Spinal cord (tissue), 10 donors: ENCODE measurements around the gene SERTAD4. TPM values are rescaled to one million over a fixed set of nuclear protein-coding genes. Genes with fewer than 3 reads are reported as not detected.
"Not testable (repeated sequence)": the region's sequence is repeated elsewhere in the genome, so short reads cannot be mapped to it uniquely, and the experiment has no call there.

ENCODE experiments used
- DNase-seq, 6 donors: peaks; one replicate each; pipeline versions ENCODE4 v3.0.0 to v3.0.0-alpha.2; 2013 to 2015; ENCODE audit warnings: low spot score in 6 of 6, low read depth in 4 of 6
- H3K27ac ChIP-seq: one replicate; pipeline ENCODE4 v1.5.1; 2013; ENCODE audit warnings: low read depth, low read length, control low read depth
- H3K27me3 ChIP-seq: one replicate; pipeline ENCODE4 v1.6.1; 2013; ENCODE audit warnings: low read length; ENCODE audit not compliant: control insufficient read depth, insufficient read depth
- H3K36me3 ChIP-seq: one replicate; pipeline ENCODE4 v1.6.1; 2013; ENCODE audit warnings: low read length; ENCODE audit not compliant: control insufficient read depth, insufficient read depth
- H3K4me1 ChIP-seq: one replicate; pipeline ENCODE4 v1.6.1; 2013; ENCODE audit warnings: low read length; ENCODE audit not compliant: control insufficient read depth, insufficient read depth
- H3K4me3 ChIP-seq: one replicate; pipeline ENCODE4 v1.5.1; 2013; ENCODE audit warnings: low read depth, low read length, control low read depth
- H3K9me3 ChIP-seq: one replicate; pipeline ENCODE4 v1.6.1; 2013; ENCODE audit warnings: low read length; ENCODE audit not compliant: control insufficient read depth, insufficient read depth
- WGBS: methylation state at CpG from one replicate; pipeline ENCODE4 v1.1.5; 2013; ENCODE audit warnings: missing lambda C conversion rate; ENCODE audit not compliant: insufficient coverage; 5-methylcytosine and 5-hydroxymethylcytosine counted together
- polyA plus RNA-seq, 2 donors: library from polyadenylated mRNA; unstranded; fragments of 120-200 nt; gene quantifications; one replicate each; pipeline ENCODE4 v1.2.1, GENCODE V29; 2013; ENCODE audit not compliant: insufficient read length in 2 of 2
- total RNA-seq, 2 donors: library from RNA; depleted of rRNA in 1 of 2; stranded (reverse); fragments of 120-200 nt in 1 of 2; fragments of >200 nt in 1 of 2; gene quantifications; one replicate each; pipeline versions ENCODE4 v1.2.3 to v1.2.4, GENCODE V29; 2013 to 2014
- donor health status: healthy.

Gene SERTAD4
- total and polyA plus RNA-seq, 4 donors = 5.3 to 10.2 (median 8.2) TPM

- no peak for DNase-seq
- Histone ChIP-seq H3K36me3 (no peaks in the 10 kb centered on the region), H3K9me3 (no peaks in the 10 kb centered on the region), H3K4me3 (no peak overlapping the region), H3K4me1 (peaks cover 45% of the 10 kb centered on the region), H3K27ac (no peak overlapping the region), H3K27me3 (peaks cover 3% of the 10 kb centered on the region)
Observed at GRCh38 chr1:210254298-210254697, 21.7 kb downstream of the SERTAD4 start.

DNA sequence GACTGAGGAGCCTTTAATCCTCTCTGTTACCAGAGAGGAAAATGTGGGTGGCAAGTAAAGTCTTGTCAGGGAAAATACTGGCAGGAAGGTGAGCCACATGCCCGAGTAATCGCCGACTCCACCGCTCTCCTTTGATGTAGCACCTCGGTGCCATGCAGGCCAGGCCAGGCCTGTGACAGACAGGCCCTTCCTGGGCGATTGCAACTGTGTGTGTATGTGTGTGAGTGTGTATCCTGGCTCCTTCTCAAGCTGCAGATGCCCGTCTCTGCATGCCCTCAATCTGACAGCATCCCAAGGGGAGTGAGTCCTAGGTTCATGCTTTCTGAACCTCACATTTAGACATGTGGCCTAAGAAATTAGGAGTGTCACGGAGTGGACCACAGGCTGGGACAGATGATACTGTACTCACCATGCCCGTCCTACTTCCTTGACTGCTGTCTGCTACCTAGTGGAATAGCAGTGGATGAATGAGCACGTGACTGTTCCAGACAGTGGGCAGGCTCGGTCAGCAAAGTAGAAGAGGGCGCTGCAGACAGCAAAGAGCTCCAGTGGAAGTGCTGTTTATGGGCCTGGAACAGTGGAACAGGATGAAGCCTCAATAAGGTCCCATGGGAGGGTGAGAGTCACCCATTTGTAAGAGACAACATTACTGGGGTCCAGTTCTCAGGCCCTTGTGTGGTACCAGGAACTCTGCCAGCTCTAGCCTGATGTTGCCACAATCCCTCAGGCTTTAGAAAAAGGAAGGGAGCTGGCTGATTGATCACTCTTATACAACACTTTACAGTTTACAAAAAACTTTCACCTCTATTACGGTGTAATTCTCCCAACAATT is 25.3 kb downstream of the SERTAD4 start:
- no peak overlapping the region for H3K4me3 ChIP-seq
- H3K27ac ChIP-seq = peak overlapping the region; percentile 30
- peak in 2 of 6 donors; percentile 23 to 59 for DNase-seq
- WGBS = 69% methylated on average over 11 of the region's 13 CpGs
- no peaks in the 10 kb centered on the region for H3K36me3 ChIP-seq
- H3K9me3 ChIP-seq = no peaks in the 10 kb centered on the region
- H3K27me3 ChIP-seq = peaks cover 3% of the 10 kb centered on the region
- H3K4me1 ChIP-seq = peaks cover 35% of the 10 kb centered on the region

DNA sequence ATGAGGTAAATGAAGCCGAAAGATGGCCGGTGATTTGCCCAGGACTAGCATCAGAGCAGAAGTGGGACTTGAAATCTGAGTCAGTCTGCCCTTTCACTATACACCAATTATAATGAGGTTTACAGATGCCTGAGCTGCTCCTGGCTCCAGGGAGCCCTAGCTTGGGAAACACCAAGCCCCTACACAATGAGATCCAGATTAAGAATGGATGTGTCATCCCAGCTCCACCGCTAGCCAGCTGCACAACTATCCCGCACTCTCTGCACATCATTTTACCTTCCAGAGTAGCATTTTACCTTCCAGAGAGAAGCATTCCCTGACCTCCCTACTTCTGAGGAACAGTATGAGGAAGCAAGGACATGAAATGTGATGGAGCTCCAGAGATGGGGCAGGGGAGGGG is 27.0 kb downstream of the SERTAD4 start:
- no peak for DNase-seq
- H3K27me3 ChIP-seq = no peaks in the 10 kb centered on the region
- H3K27ac ChIP-seq = no peak overlapping the region
- 43% methylated on average over 2 of the region's 4 CpGs for WGBS
- no peaks in the 10 kb centered on the region for H3K36me3 ChIP-seq
- H3K4me3 ChIP-seq = no peak overlapping the region
- H3K9me3 ChIP-seq = no peaks in the 10 kb centered on the region
- H3K4me1 ChIP-seq = peaks cover 28% of the 10 kb centered on the region

DNA sequence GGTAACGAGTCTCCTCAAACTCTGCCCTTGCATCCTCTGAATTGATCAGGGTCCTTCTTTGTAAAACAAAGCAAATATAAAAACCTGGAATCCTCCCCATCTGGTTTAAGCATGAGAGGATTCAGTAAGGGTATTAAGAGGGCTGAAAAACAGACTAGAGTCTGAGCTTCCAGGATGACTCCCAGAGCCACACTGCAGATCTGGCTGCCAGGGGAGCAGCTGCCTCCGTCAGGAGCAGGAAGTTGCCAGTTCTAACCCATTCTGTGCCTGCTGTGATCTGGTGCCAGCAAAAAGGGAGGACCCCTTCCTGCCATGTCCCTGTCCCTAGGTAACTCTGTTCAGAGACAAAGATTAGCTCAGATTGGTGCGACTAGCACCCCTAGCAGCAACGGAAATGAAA is 27.5 kb downstream of the SERTAD4 start:
- H3K27ac ChIP-seq = no peak overlapping the region
- DNase-seq = peak in 2 of 6 donors; percentile 32 to 52
- WGBS = 66% methylated on average over 3 of the region's 4 CpGs
- no peaks in the 10 kb centered on the region for H3K9me3 ChIP-seq
- H3K36me3 ChIP-seq = no peaks in the 10 kb centered on the region
- H3K27me3 ChIP-seq = no peaks in the 10 kb centered on the region
- H3K4me3 ChIP-seq = no peak overlapping the region
- H3K4me1 ChIP-seq = peaks cover 28% of the 10 kb centered on the region

- Histone ChIP-seq H3K27me3 (no peaks in the 10 kb centered on the region), H3K4me1 (peaks cover 26% of the 10 kb centered on the region), H3K9me3 (no peaks in the 10 kb centered on the region), H3K27ac (peak overlapping the region; percentile 78), H3K4me3 (no peak overlapping the region), H3K36me3 (no peaks in the 10 kb centered on the region)
- WGBS = 50% methylated on average over 7 of the region's 8 CpGs
- peak in 2 of 6 donors; percentile 40 to 89 for DNase-seq
Observed at GRCh38 chr1:210262167-210262896, 29.7 kb downstream of the SERTAD4 start.

DNA sequence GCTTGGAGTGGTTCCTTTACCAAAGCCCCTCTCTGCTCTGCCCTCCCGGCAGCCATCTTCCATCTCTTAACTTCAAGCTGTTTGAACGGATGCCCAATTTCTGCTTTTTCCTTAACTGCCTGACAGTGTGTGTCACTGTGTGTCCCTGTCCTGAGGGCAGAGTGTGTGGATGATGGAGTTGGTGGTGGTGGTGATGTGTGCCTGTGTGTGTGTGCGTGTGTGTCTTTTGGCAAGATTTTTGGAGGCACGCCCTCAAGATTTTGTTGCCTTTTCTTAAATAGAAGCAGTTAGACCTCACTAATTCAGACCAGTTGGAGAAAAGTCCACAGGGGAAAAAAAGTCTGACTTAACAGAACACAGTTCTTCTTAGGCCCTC is 30.3 kb downstream of the SERTAD4 start:
- no peak overlapping the region for H3K4me3 ChIP-seq
- H3K9me3 ChIP-seq = no peaks in the 10 kb centered on the region
- peak overlapping the region; percentile 78 for H3K27ac ChIP-seq
- peak in 1 of 6 donors; percentile 59 for DNase-seq
- H3K4me1 ChIP-seq = peaks cover 21% of the 10 kb centered on the region
- 79% methylated on average over 4 of the region's 4 CpGs for WGBS
- H3K36me3 ChIP-seq = no peaks in the 10 kb centered on the region
- H3K27me3 ChIP-seq = no peaks in the 10 kb centered on the region

GRCh38 chr1:210263963-210264362 is 31.4 kb downstream of the SERTAD4 start:
- DNase-seq = no peak
- H3K27ac ChIP-seq = no peak overlapping the region
- no peaks in the 10 kb centered on the region for H3K9me3 ChIP-seq
- peaks cover 14% of the 10 kb centered on the region for H3K4me1 ChIP-seq
- no peaks in the 10 kb centered on the region for H3K27me3 ChIP-seq
- H3K36me3 ChIP-seq = no peaks in the 10 kb centered on the region
- no peak overlapping the region for H3K4me3 ChIP-seq

DNA sequence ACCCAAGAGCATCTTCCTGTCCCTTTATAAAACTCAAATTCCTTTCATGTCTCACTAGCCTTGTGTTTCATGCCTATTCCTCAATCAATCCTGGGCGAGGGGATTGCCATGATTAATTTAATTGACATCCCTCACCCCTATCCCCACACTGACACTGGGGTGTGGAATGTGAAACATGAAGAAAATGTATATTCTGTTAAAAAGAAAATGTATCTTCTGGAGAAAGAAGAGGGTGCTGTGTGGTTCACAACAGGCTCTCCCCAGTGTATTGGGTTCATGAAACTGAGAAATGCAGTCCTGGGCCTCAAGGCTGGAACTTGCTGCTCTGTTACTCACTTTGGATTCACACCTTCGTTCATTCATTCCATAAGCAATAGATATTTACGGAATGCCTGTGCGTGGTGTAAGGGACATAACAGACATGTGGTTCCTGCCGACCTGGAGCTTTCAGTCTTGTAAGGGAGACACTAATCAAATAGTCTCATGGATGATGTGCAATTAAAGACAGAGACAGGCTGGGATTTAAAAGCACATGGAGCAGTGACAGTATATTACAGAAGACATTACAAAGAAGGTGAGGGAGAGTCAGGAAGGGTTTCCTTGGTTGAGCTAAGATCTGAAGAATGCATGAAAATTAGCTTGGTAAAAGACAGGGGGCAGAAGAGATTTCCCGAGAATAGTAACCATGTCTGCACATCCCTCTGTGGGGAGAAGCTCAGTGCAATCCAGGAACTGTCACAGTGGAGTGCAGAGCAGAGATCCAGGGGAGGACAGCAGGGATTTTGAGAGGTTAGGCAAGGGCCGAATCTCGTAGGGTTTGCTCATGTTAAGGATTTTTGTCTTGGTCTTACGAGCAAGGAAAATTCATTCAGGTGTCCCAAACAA is 32.1 kb downstream of the SERTAD4 start:
- H3K27me3 ChIP-seq = no peaks in the 10 kb centered on the region
- no peak overlapping the region for H3K27ac ChIP-seq
- peaks cover 14% of the 10 kb centered on the region for H3K4me1 ChIP-seq
- no peaks in the 10 kb centered on the region for H3K9me3 ChIP-seq
- no peak for DNase-seq
- 78% methylated on average over 4 of the region's 9 CpGs for WGBS
- no peak overlapping the region for H3K4me3 ChIP-seq
- H3K36me3 ChIP-seq = no peaks in the 10 kb centered on the region

GRCh38 chr1:210265392-210265955 is 32.9 kb downstream of the SERTAD4 start:
- not testable (repeated sequence) for H3K27me3 ChIP-seq, DNase-seq, H3K4me3 ChIP-seq, H3K27ac ChIP-seq, H3K36me3 ChIP-seq, H3K9me3 ChIP-seq
- peaks cover 11% of the 10 kb centered on the region for H3K4me1 ChIP-seq
- 15% methylated on average over 2 of the region's 4 CpGs for WGBS
